ENCODE measurements around the gene SLC39A12. TPM values are rescaled to one million over a fixed set of nuclear protein-coding genes. Genes with fewer than 3 reads are reported as not detected.

SLC39A12 gene
- total RNA-seq, 2 donors from 2014 or later: not detected

DNA sequence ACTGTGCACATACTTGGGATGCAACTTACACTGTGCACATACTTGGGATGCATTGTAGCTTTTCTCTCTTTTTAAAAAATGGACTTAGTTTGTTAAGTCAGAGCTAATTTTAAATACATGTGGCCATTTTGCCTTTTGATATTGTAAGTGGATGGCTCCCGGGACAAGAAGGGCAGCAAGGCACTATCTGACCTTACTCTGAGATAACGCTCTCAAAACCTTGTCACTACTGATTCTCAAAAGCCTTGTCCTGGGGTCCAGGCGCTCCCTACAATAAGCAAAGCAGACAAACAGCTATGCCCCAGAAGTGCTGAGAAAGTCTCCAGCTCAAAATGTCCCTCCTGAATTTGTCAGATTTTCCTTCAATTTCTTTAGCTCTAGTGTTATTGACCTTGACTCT, 121.6 kb downstream of the SLC39A12 start:
- H3K4me1 Mint-ChIP-seq: no peaks in the 10 kb centered on the region
- Histone ChIP-seq H3K27ac (ENCODE audit: low read depth, low read length) (no peak overlapping the region), H3K9me3 (ENCODE audit: control insufficient read depth, low read length) (no peaks in the 10 kb centered on the region), H3K4me1 (ENCODE audit: control insufficient read depth, insufficient read depth, low read length) (no peaks in the 10 kb centered on the region), H3K9ac (ENCODE audit: extremely low read depth, low read length, poor library complexity, severe bottlenecking) (no peak overlapping the region), H3K27me3 (ENCODE audit: control insufficient read depth, insufficient read depth, low read length, poor library complexity, severe bottlenecking) (no peaks in the 10 kb centered on the region), H3K4me3 (ENCODE audit: low read length) (no peak overlapping the region), H3K36me3 (ENCODE audit: control insufficient read depth, insufficient read depth, low read length) (no peaks in the 10 kb centered on the region)
- no peak overlapping the region for H3K4me3 Mint-ChIP-seq
- H3K27me3 Mint-ChIP-seq (ENCODE audit: insufficient read depth): no peaks in the 10 kb centered on the region
- H3K36me3 Mint-ChIP-seq (ENCODE audit: low read depth): no peaks in the 10 kb centered on the region
- 93% methylated on average over 3 of the region's 3 CpGs; no CpG with 5 or more reads in 1 of the 2 experiments for WGBS, 2 experiments (ENCODE audit: insufficient coverage in 1 of 2, insufficient read length in 1 of 2)
- no peak for DNase-seq
- no peak overlapping the region for H3K27ac Mint-ChIP-seq
- no peaks in the 10 kb centered on the region for H3K9me3 Mint-ChIP-seq
- TF ChIP-seq, protein P1, sequence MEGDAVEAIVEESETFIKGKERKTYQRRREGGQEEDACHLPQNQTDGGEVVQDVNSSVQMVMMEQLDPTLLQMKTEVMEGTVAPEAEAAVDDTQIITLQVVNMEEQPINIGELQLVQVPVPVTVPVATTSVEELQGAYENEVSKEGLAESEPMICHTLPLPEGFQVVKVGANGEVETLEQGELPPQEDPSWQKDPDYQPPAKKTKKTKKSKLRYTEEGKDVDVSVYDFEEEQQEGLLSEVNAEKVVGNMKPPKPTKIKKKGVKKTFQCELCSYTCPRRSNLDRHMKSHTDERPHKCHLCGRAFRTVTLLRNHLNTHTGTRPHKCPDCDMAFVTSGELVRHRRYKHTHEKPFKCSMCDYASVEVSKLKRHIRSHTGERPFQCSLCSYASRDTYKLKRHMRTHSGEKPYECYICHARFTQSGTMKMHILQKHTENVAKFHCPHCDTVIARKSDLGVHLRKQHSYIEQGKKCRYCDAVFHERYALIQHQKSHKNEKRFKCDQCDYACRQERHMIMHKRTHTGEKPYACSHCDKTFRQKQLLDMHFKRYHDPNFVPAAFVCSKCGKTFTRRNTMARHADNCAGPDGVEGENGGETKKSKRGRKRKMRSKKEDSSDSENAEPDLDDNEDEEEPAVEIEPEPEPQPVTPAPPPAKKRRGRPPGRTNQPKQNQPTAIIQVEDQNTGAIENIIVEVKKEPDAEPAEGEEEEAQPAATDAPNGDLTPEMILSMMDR (conservative IDR thresholded peaks at IDR 0.05): no peak

DNA sequence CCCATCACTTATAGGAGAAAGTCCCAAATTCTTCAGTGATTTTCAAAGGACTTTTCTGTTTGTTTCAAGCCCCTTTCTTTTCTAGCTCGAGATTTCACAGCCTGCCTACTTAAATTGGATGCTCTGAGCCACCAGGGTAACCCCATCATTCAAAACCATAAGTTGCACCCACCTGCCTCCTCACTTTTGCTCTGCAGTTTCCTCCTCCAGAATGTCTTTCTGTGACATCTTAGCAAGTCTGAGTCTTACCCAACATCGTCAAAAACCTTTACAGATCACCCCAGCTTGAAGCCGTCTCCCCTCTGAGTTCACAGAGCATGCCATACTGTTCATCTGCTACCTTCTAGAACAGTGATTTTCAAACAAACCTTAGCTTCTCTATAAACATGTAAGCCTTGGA, 124.2 kb downstream of the SLC39A12 start:
- no peaks in the 10 kb centered on the region for H3K9me3 ChIP-seq (ENCODE audit: control insufficient read depth, low read length)
- Mint-ChIP-seq H3K4me1 (no peaks in the 10 kb centered on the region), H3K36me3 (ENCODE audit: low read depth) (no peaks in the 10 kb centered on the region), H3K9me3 (no peaks in the 10 kb centered on the region), H3K4me3 (no peak overlapping the region), H3K27me3 (ENCODE audit: insufficient read depth) (no peaks in the 10 kb centered on the region), H3K27ac (no peak overlapping the region)
- WGBS, 2 experiments (ENCODE audit: insufficient coverage in 1 of 2, insufficient read length in 1 of 2): 84 to 86% methylated on average over 3 of the region's 3 CpGs
- H3K9ac ChIP-seq (ENCODE audit: extremely low read depth, low read length, poor library complexity, severe bottlenecking): no peak overlapping the region
- TF ChIP-seq, protein P1 (conservative IDR thresholded peaks at IDR 0.05): no peak
- no peak overlapping the region for H3K4me3 ChIP-seq (ENCODE audit: low read length)
- no peaks in the 10 kb centered on the region for H3K4me1 ChIP-seq (ENCODE audit: control insufficient read depth, insufficient read depth, low read length)
- no peaks in the 10 kb centered on the region for H3K27me3 ChIP-seq (ENCODE audit: control insufficient read depth, insufficient read depth, low read length, poor library complexity, severe bottlenecking)
- H3K27ac ChIP-seq (ENCODE audit: low read depth, low read length): no peak overlapping the region
- no peaks in the 10 kb centered on the region for H3K36me3 ChIP-seq (ENCODE audit: control insufficient read depth, insufficient read depth, low read length)
- DNase-seq: no peak

DNA sequence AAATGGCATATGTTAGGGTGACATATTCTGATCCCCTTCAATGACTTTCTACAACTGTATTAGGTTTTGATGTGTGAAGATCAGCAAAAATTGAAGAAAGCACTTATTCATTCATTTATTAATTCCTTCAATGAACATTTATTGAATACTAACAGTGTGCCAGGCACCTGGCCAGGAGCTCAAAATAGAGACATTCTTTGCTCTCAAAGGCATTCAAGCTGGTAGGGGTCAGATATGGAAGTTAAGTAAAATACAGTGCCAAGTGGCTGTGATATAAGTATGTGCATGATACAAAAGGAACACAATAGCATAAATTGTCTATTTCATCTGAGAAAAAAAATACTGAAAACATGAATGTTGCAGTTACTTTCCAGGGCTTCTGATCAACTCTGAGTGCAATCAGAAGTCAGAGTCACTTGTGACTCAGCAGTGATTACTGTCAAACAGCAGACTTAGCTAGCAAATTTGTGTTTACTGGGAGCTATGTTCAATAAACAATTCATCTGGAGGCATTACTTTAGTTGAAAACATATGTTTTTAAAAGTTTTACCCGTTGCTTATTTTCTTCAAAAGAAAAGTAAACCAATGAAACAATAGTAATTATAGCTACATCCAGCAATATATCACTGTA, 128.1 kb downstream of the SLC39A12 start:
- Mint-ChIP-seq H3K27ac (no peak overlapping the region), H3K36me3 (ENCODE audit: low read depth) (no peaks in the 10 kb centered on the region), H3K9me3 (no peaks in the 10 kb centered on the region), H3K4me1 (no peaks in the 10 kb centered on the region), H3K27me3 (ENCODE audit: insufficient read depth) (peaks cover 2% of the 10 kb centered on the region), H3K4me3 (no peak overlapping the region)
- Histone ChIP-seq H3K27me3 (ENCODE audit: control insufficient read depth, insufficient read depth, low read length, poor library complexity, severe bottlenecking) (no peaks in the 10 kb centered on the region), H3K36me3 (ENCODE audit: control insufficient read depth, insufficient read depth, low read length) (no peaks in the 10 kb centered on the region), H3K9ac (ENCODE audit: extremely low read depth, low read length, poor library complexity, severe bottlenecking) (no peak overlapping the region), H3K27ac (ENCODE audit: low read depth, low read length) (no peak overlapping the region), H3K9me3 (ENCODE audit: control insufficient read depth, low read length) (no peaks in the 10 kb centered on the region), H3K4me1 (ENCODE audit: control insufficient read depth, insufficient read depth, low read length) (no peaks in the 10 kb centered on the region), H3K4me3 (ENCODE audit: low read length) (no peak overlapping the region)
- no CpG with 5 or more reads among the region's 1 CpG for WGBS, 2 experiments (ENCODE audit: insufficient coverage in 1 of 2, insufficient read length in 1 of 2)
- DNase-seq: no peak
- TF ChIP-seq, protein P1 (conservative IDR thresholded peaks at IDR 0.05): no peak

Data from endodermal cell (in vitro differentiated cells).